ENCODE data around the gene TMEM184A.
"Not testable (repeated sequence)": the region's sequence is repeated elsewhere in the genome, so short reads cannot be mapped to it uniquely, and the experiment has no call there.

Gene TMEM184A

GRCh38 chr7:1520539-1521234 is 35.3 kb downstream of the TMEM184A start:
- DNase-seq = no peak

GRCh38 chr7:1519322-1519922 is 36.6 kb downstream of the TMEM184A start:
- not testable (repeated sequence) for DNase-seq

- no peak for DNase-seq
Observed at GRCh38 chr7:1516586-1517251, 39.3 kb downstream of the TMEM184A start.

GRCh38 chr7:1515509-1515967 is 40.5 kb downstream of the TMEM184A start:
- not testable (repeated sequence) for DNase-seq

GRCh38 chr7:1514995-1515401 is 41.0 kb downstream of the TMEM184A start:
- no peak for DNase-seq

- DNase-seq = no peak
Observed at GRCh38 chr7:1514407-1514806, 41.6 kb downstream of the TMEM184A start.

GRCh38 chr7:1513657-1514095 is 42.3 kb downstream of the TMEM184A start:
- peak; percentile 38 for DNase-seq

- DNase-seq = peak; percentile 95
Observed at GRCh38 chr7:1512781-1513656, 43.0 kb downstream of the TMEM184A start.

GRCh38 chr7:1511444-1512422 is 44.3 kb downstream of the TMEM184A start:
- DNase-seq = peak; percentile 37

GRCh38 chr7:1510780-1511154 is 45.2 kb downstream of the TMEM184A start:
- DNase-seq = peak; percentile 91

GRCh38 chr7:1509226-1509625 is 46.8 kb downstream of the TMEM184A start:
- no peak for DNase-seq

- DNase-seq = peak; percentile 88
Observed at GRCh38 chr7:1508277-1508758, 47.7 kb downstream of the TMEM184A start.

- DNase-seq = peak; percentile 59
Observed at GRCh38 chr7:1505731-1506550, 50.1 kb downstream of the TMEM184A start.

GRCh38 chr7:1503816-1504775 is 51.9 kb downstream of the TMEM184A start, which contains the start of gene INTS1:
Gene INTS1 (minus strand): TSS chr7:1504389. CDS start chr7:1503960, 429 bp downstream.
- peak; percentile 97 for DNase-seq

- peak; percentile 41 for DNase-seq
Observed at GRCh38 chr7:1503390-1503789, 52.6 kb downstream of the TMEM184A start.

- DNase-seq = no peak
Observed at GRCh38 chr7:1502845-1503244, 53.2 kb downstream of the TMEM184A start.

- no peak for DNase-seq
Observed at GRCh38 chr7:1501487-1502270, 54.3 kb downstream of the TMEM184A start.

- DNase-seq = no peak
Observed at GRCh38 chr7:1500064-1500807, 55.8 kb downstream of the TMEM184A start.

All from hematopoietic multipotent progenitor cell treated with erythropoietin and hydrocortisone succinate and interleukin-3 and kit ligand, for 4 days (in vitro differentiated cells).